ENCODE measurements around the gene RCC1. TPM values are rescaled to one million over a fixed set of nuclear protein-coding genes. Genes with fewer than 3 reads are reported as not detected.

The RCC1 gene
- total and polyA plus RNA-seq, 2 donors (not counting 3 experiments of a cell fraction or from before 2014, with no cell fraction given), result 37.1 to 77.7 TPM

GRCh38 chr1:28516518-28516956 lies 10.7 kb downstream of the RCC1 start:
- peaks cover 14% of the 10 kb centered on the region for H3K4me1 ChIP-seq (ENCODE audit: control insufficient read depth, extremely low read depth, insufficient read depth, low read length)
- no peak overlapping the region for H3K9ac ChIP-seq (replicated peaks; ENCODE audit: extremely low read depth, insufficient read depth, low read length)
- H3K4me3 ChIP-seq (replicated peaks in 1 of 3; ENCODE audit: insufficient read depth in 1 of 3, low read depth in 1 of 3, low read length in 3 of 3), result no peak overlapping the region
- DNase-seq (ENCODE audit: low read depth, low spot score) (no peak), FAIRE-seq (peak; percentile 8)
- ChIA-PET CTCF (interaction anchor here (0.7 to 3.3 kb wide), 6 partner anchors 25 to 1728 kb away, joined by 3 to 32 read pairs (median 6); no protein-coding TSS in a partner anchor), POLR2A (interaction anchor here (0.7 to 3.5 kb wide), 7 partner anchors 9 to 1363 kb away, joined by 3 to 19 read pairs (median 3); partner anchors contain the start of gene RCC1)
- H3K79me2 ChIP-seq (ENCODE audit: control insufficient read depth, insufficient read depth, low read length), result peaks cover 30% of the 10 kb centered on the region
- TF ChIP-seq POLR2AphosphoS5 (IDR thresholded peaks at IDR 0.05; ENCODE audit: insufficient read depth, low read depth, low read length) (no peak), MYC (IDR thresholded peaks at IDR 0.05; ENCODE audit: low read depth, low read length) (no peak), EZH2 (IDR thresholded peaks at IDR 0.05; ENCODE audit: borderline replicate concordance, low read depth, low read length, severe bottlenecking) (no peak), JUN (IDR thresholded peaks at IDR 0.05; ENCODE audit: borderline replicate concordance, insufficient read depth, insufficient read length, low read depth) (no peak)
- TF ChIP-seq, protein P1, sequence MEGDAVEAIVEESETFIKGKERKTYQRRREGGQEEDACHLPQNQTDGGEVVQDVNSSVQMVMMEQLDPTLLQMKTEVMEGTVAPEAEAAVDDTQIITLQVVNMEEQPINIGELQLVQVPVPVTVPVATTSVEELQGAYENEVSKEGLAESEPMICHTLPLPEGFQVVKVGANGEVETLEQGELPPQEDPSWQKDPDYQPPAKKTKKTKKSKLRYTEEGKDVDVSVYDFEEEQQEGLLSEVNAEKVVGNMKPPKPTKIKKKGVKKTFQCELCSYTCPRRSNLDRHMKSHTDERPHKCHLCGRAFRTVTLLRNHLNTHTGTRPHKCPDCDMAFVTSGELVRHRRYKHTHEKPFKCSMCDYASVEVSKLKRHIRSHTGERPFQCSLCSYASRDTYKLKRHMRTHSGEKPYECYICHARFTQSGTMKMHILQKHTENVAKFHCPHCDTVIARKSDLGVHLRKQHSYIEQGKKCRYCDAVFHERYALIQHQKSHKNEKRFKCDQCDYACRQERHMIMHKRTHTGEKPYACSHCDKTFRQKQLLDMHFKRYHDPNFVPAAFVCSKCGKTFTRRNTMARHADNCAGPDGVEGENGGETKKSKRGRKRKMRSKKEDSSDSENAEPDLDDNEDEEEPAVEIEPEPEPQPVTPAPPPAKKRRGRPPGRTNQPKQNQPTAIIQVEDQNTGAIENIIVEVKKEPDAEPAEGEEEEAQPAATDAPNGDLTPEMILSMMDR (IDR thresholded peaks at IDR 0.05; ENCODE audit: extremely low read depth in 1 of 2, insufficient read depth in 1 of 2, low read depth in 1 of 2, low read length in 2 of 2), result no peak
- H3K9me3 ChIP-seq (replicated peaks; ENCODE audit: control insufficient read depth, insufficient read depth, low read length), result no peaks in the 10 kb centered on the region
- peaks cover 3 to 7% of the 10 kb centered on the region in 2 experiments for H3K36me3 ChIP-seq (ENCODE audit: control insufficient read depth in 2 of 2, extremely low read depth in 1 of 2, insufficient read depth in 2 of 2, low read length in 2 of 2)
- no peaks in the 10 kb centered on the region for H3K27me3 ChIP-seq (ENCODE audit: control insufficient read depth in 2 of 2, insufficient read depth in 2 of 2, low read length in 2 of 2)
- H3K4me2 ChIP-seq (ENCODE audit: insufficient read depth, low read length), result no peak overlapping the region
- H2AFZ ChIP-seq (ENCODE audit: low read depth, low read length), result no peak overlapping the region
- dilution Hi-C loops (cut with MboI; ENCODE audit: extremely low pct_ligation_motif_present, low sequenced_read_pairs) (no loop called here), intact Hi-C loops (cut with micrococcal nuclease) (loop anchor here (5.0 kb wide), 2 partner anchors 126 to 221 kb away; partner anchors contain the start of genes TAF12 and YTHDF2)
- no peaks in the 10 kb centered on the region for H4K20me1 ChIP-seq (replicated peaks; ENCODE audit: control insufficient read depth, extremely low read depth, insufficient read depth, low read length)
- no peak overlapping the region for H3K27ac ChIP-seq (ENCODE audit: insufficient read depth, low read depth, low read length)
- no TSS peak for BruUV-seq (replicated peaks)
- H3K9me1 ChIP-seq (replicated peaks; ENCODE audit: control insufficient read depth, extremely low read depth, insufficient read depth, low read length), result no peaks in the 10 kb centered on the region

Measured in endothelial cell of umbilical vein (primary cell).